Sciatic nerve (tissue), 2 donors: Measurements from ENCODE around the gene TAF11L12. TPM values are rescaled to one million over a fixed set of nuclear protein-coding genes. Genes with fewer than 3 reads are reported as not detected.
"Not testable (repeated sequence)": the region's sequence is repeated elsewhere in the genome, so short reads cannot be mapped to it uniquely, and the experiment has no call there.

ENCODE experiments used
- ATAC-seq: fragments of 200-7000 bp; cut with Tn5 transposase; one replicate; pipeline ENCODE4 v1.9.1; 2020; ENCODE audit warnings: mild to moderate bottlenecking, moderate library complexity
- DNase-seq: peaks from one replicate; pipeline ENCODE4 v3.0.0-alpha.2; 2020; ENCODE audit warnings: low spot score
- intact Hi-C: fragments of 100-400 bp; cut with DNase I; formaldehyde crosslinking; loops from one replicate; pipeline ENCODE4 v1.14.2; 2022
- total RNA-seq: library from RNA; stranded (reverse); fragmentation: NEBNext Ultra II Directional; extraction: Animal tissue kit (Norgen Biotek cat#: 25700); gene quantifications from one replicate; pipeline ENCODE4 v1.2.1, GENCODE V29; 2021
- donor health status: DM: no; HTN: no; CAD: no.
- donor health status: DM: no; HTN: no; CAD: no.

The TAF11L12 gene
- total RNA-seq, result not detected

DNA sequence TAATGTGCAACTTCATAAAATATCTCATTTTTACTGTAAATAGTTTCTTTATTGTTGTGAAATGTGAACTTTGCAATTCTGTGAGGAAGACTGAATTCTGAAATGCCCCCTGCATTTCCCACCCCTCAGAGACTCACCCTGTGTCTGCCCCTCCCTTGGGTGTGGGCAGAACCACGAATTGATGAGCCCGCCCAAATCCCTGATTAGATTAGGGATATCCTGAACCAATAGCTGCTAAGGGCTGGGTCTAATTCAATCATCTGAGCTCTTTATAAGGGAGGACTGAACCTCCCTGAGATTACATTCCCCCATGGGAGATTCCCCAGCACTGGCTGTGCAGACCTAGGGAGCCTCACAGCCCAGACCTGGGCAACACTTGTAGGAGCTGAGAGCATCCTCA, at the start of gene TAF11L12:
Gene TAF11L12, plus strand, starts transcription at position 301 of the 400 bp plus-strand sequence.
- intact Hi-C loops, DNase-seq, ATAC-seq: not testable (repeated sequence)

DNA sequence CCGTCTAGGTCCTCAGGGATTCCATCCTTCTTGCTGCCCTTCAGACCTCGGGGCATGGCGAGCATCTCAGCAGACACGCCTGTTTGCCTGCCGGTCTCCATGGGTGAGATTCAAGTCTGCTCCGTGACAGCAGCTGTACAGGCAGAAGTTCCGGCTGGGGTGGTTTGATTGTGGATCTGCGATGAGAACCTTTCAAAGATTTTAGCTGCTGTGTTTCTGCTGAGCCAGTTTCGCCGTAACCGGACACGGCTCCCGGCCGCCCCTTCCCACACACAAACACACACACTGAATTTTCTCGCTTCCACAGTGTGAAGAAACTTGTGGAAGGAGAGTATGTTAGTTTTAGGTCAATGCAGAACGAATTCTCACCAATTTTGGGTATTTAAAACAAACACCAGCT, 24.5 kb upstream of the TAF11L12 start, which contains the start of gene TAF11L7:
Gene TAF11L7, minus strand, starts transcription at position 101 of the 400 bp plus-strand sequence.
- DNase-seq, intact Hi-C loops, ATAC-seq: not testable (repeated sequence)

DNA sequence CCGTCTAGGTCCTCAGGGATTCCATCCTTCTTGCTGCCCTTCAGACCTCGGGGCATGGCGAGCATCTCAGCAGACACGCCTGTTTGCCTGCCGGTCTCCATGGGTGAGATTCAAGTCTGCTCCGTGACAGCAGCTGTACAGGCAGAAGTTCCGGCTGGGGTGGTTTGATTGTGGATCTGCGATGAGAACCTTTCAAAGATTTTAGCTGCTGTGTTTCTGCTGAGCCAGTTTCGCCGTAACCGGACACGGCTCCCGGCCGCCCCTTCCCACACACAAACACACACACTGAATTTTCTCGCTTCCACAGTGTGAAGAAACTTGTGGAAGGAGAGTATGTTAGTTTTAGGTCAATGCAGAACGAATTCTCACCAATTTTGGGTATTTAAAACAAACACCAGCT, 19.3 kb upstream of the TAF11L12 start, which contains the start of gene TAF11L8:
Gene TAF11L8, minus strand, starts transcription at position 101 of the 400 bp plus-strand sequence.
- ATAC-seq, intact Hi-C loops, DNase-seq: not testable (repeated sequence)

DNA sequence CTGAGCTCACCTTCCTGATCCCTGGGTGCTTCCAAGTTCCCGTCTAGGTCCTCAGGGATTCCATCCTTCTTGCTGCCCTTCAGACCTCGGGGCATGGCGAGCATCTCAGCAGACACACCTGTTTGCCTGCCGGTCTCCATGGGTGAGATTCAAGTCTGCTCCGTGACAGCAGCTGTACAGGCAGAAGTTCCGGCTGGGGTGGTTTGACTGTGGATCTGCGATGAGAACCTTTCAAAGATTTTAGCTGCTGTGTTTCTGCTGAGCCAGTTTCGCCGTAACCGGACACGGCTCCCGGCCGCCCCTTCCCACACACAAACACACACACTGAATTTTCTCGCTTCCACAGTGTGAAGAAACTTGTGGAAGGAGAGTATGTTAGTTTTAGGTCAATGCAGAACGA, 15.9 kb upstream of the TAF11L12 start, which contains the start of gene TAF11L9:
Gene TAF11L9, minus strand, starts transcription at position 140 of the 400 bp plus-strand sequence.
- DNase-seq, ATAC-seq, intact Hi-C loops: not testable (repeated sequence)

DNA sequence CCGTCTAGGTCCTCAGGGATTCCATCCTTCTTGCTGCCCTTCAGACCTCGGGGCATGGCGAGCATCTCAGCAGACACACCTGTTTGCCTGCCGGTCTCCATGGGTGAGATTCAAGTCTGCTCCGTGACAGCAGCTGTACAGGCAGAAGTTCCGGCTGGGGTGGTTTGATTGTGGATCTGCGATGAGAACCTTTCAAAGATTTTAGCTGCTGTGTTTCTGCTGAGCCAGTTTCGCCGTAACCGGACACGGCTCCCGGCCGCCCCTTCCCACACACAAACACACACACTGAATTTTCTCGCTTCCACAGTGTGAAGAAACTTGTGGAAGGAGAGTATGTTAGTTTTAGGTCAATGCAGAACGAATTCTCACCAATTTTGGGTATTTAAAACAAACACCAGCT, 12.5 kb upstream of the TAF11L12 start, which contains the start of gene TAF11L10:
Gene TAF11L10, minus strand, starts transcription at position 101 of the 400 bp plus-strand sequence.
- DNase-seq, intact Hi-C loops, ATAC-seq: not testable (repeated sequence)

DNA sequence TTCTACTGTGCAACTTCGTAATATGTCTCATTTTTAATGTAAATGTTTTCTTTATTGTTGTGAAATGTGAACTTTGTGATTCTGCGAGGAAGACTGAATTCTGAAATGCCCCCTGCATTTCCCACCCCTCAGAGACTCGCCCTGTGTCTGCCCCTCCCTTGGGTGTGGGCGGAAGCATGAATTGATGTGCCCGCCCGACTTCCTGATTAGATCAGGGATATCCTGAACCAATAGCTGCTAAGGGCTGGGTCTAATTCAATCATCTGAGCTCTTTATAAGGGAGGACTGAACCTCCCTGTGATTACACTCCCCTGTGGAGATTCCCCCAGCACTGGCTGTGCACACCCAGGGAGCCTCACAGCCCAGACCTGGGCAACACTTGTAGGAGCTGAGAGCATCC, 6.3 kb upstream of the TAF11L12 start, which contains the start of gene TAF11L11:
Gene TAF11L11, plus strand, starts transcription at position 304 of the 400 bp plus-strand sequence.
- not testable (repeated sequence) for ATAC-seq

DNA sequence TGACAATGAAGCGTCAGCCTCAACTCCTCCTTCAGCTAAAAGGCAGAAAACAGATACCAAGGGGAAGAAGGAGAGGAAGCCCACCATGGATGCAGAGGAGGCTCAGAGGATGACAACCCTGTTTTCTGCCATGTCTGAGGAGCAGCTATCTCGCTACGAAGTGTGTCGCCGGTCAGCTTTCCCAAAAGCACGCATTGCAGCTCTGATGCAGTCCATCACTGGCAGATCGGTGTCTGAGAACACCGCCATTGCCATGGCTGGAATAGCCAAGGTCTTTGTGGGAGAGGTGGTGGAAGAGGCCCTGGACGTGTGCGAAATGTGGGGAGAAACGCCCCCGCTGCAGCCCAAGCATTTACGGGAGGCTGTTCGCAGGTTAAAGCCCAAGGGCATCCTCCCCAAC, 5.2 kb upstream of the TAF11L12 start:
- intact Hi-C loops, result no loop called here
- no peak for DNase-seq
- no peak for ATAC-seq

More for the DNA sequence above, 6.3 kb upstream of the TAF11L12 start, which contains the start of gene TAF11L11:
- DNase-seq, intact Hi-C loops: not testable (repeated sequence)

DNA sequence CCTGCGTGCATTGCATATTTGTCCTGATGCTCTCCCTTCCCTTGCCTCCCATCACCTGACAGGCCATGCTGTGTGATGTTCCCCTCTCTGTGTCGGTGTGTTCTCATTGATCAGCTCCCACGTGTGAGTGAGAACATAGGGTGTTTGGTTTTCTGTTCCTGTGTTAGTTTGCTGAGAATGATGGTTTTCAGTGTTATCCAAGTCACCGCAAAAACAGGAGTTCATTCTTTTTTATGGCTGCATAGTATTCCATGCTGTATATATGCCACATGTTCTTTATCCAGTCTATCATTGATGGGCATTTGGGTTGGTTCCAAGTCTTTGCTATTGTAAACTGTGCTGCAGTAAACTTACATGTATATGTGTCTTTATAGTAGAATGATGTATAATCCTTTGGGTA, 2.7 kb upstream of the TAF11L12 start:
- DNase-seq, ATAC-seq, intact Hi-C loops: not testable (repeated sequence)

DNA sequence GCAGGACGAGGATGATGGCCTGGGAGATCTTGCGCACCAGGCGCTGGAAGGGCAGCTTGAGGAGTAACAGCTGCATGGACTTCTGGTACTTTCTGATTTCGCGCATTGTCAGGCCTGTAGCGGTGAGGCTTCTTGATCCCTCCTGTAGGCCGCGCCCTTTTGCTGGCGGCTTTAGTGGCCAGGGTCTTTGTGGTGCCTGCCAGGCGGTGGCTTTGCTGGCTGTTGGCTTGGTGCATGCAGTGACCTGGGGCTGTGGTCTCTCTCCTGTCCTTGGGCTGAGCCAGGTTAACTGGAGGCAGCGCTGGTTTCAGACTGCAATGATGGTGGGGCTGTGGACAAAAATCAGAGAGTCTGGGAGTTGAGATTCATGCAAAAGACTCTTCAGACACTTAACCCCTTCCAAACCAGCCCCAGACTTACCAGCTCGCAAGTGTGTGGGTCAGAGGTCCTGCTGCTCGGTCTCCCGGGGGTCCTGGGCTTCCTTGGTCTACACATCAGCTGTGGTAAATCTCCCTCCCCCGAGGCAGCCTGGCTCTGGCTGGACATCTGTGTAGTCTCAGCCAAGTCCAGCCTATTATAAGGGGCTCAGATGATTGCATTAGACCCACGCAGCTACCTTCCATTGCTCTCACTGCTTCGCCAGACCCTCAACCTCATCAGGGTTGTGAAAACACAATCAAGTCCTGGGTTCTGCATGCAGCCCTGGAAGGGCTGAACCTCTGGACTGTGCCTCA, 4.8 kb downstream of the TAF11L12 start:
- DNase-seq (no peak), ATAC-seq (no peak)
- intact Hi-C loops, result no loop called here

DNA sequence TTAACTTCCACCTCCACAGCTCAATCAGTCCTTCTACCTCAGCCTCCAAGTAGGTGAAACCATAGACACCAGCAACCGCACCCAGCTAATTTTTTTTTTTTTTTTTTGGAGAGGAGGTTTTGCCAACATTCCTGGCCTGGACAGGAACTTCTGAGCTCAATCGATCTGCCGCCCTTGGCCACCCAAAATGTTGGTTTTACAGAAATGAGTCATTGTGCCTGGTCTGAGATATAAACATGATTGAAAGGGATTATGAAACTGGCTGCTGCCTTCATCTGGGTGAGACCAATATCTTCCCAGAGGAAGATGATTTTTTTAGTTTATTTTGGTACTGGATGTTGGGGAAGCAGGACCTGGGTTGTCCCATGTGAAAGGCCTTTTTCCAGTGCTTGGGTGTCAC, 9.2 kb downstream of the TAF11L12 start:
- ATAC-seq (no peak), DNase-seq (no peak)
- intact Hi-C loops, result no loop called here

DNA sequence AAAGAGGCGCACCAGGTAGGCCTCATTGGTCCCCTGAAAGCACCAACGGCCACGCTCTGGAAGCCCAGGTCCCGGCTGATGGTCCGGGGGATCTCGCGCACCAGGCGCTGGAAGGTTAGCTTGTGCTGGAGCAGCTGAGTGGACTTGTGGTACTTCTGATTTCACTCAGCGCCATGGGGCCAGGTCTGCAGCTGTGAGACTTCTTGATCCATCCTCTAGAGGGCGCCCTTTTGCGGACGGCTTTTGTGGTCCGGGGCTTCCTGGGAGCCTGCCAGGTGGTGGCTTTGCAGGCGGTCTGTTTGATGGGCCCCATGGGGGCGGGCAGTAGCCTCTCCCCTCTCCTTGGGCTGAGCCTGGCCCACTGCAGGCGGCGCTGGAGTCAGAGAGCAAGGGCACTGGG, 10.4 kb downstream of the TAF11L12 start:
- intact Hi-C loops, result no loop called here
- ATAC-seq, result no peak
- DNase-seq, result no peak

DNA sequence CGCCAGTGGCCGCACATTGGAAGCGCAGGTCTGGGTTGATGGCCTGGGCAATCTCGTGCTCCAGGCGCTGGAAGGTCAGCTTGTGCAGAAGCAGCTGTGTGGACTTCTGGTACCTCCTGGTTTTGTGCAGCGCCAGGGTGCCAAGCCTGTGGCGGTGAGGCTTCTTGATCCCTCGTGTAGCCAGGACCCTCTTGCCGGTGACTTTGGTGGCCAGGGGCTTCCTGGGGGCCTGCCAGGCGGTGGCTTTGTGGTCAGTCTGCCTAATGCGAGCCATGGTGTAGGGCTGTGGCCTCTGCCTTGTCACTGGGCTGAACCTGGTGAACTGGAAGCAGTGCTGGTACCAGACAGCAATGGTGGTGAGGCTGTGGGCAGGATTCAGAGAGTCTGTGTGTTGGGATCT, 15.5 kb downstream of the TAF11L12 start:
- intact Hi-C loops, result loop anchor here (2.0 kb wide), 1 partner anchor 25 kb away; no protein-coding TSS in a partner anchor
- no peak for ATAC-seq
- DNase-seq, result no peak

DNA sequence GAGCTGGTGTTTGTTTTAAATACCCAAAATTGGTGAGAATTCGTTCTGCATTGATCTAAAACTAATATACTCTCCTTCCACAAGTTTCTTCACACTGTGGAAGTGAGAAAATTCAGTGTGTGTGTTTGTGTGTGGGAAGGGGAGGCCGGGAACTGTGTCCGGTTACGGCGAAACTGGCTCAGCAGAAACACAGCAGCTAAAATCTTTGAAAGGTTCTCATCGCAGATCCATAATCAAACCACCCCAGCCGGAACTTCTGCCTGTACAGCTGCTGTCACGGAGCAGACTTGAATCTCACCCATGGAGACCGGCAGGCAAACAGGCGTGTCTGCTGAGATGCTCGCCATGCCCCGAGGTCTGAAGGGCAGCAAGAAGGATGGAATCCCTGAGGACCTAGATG, 21.6 kb downstream of the TAF11L12 start, which contains the start of gene TAF11L13:
Gene TAF11L13, plus strand, starts transcription at position 301 of the 400 bp plus-strand sequence.
- intact Hi-C loops, result not testable (repeated sequence)

DNA sequence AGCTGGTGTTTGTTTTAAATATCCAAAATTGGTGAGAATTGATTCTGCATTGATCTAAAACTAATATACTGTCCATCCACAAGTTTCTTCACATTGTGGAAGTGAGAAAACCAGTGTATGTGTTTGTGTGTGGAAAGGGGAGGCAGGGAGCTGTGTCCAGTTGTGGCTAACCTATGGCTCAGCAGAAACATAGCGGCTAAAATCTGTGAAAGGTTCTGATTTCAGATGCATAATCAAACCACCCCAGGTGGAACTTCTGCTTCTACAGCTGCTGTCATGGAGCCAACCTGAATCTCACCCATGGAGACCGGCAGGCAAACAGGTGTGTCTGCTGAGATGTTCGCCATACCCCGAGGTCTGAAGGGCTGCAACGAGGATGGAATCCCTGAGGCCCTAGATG, 24.0 kb downstream of the TAF11L12 start, which contains the start of gene TAF11L14:
Gene TAF11L14, plus strand, starts transcription at position 301 of the 400 bp plus-strand sequence.
- DNase-seq, result no peak
- intact Hi-C loops, result no loop called here

More for the DNA sequence above, 21.6 kb downstream of the TAF11L12 start, which contains the start of gene TAF11L13:
- ATAC-seq, DNase-seq: not testable (repeated sequence)

DNA sequence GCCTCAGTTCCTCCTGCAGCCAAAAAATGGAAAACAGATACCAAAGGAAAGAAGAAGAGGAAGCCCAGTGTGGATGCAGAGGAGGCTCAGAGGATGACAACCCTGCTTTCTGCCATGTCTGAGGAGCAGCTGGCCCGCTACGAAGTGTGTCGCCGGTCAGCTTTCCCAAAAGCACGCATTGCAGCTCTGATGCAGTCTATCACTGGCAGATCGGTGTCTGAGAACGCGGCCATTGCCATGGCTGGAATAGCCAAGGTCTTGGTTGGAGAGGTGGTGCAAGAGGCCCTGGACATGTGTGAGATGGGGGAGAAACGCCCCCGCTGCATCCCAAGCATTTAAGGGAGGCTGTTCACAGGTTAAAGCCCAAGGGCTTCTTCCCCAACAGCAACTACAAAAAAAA, 39.0 kb downstream of the TAF11L12 start:
- DNase-seq, ATAC-seq, intact Hi-C loops: not testable (repeated sequence)

More for the DNA sequence above, 24.0 kb downstream of the TAF11L12 start, which contains the start of gene TAF11L14:
- no peak for ATAC-seq

DNA sequence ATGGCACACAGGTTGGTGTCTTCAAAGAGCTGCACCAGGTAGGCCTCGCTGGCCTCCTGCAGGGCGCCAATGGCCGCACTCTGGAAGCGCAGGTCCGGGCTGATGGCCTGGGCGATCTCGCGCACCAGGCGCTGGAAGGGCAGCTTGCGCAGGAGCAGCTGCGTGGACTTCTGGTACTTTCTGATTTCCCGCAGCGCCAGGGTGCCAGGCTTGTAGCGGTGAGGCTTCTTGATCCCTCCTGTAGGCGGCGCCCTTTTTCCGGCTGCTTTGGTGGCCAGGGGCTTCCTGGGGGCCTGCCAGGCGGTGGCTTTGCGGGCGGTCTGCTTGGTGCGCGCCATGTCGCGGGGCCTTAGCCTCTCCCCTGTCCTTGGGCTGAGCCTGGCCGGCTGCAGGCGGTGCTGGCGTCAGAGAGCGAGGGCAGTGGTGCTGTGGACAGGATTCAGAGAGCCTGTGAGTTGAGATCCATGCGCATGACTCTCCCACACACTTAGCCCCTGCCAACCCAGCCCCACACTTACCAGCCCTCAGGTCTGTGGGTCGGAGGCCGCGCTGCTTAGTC, 45.1 kb downstream of the TAF11L12 start:
- ATAC-seq, intact Hi-C loops, DNase-seq: not testable (repeated sequence)

DNA sequence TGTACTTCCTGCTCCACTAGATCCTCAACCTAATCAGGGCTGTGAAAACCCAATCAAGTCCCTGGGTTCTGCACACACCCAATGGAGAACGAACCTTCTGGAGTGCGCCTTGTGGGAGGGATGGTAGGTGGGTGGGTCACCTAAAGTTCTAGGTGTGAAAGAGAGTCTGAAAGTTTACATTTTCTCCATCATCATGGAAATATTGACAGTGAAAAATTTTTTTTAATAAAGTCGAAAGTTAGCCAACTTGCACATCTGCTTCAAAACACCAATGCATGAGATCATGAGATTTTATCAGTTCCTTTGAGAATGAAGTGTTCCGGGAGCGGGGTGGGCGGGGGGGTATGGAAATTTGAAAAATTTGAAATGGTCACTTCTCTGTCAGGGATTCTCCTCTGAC, 45.7 kb downstream of the TAF11L12 start:
- no peak for ATAC-seq
- no peak for DNase-seq
- intact Hi-C loops, result no loop called here
